Stimulated activated CD8-positive, alpha-beta memory T cell treated with anti-CD3 and anti-CD28 coated beads, Interleukin-7, amount 100 ng/mL, for 24 hours (primary cell): ENCODE results near the gene TBX1.
"Not testable (repeated sequence)": the region's sequence is repeated elsewhere in the genome, so short reads cannot be mapped to it uniquely, and the experiment has no call there.

Experiments
- DNase-seq: peaks from one replicate; pipeline ENCODE4 v3.0.0-alpha.2; 2020; ENCODE audit warnings: low read depth

The TBX1 gene

DNA sequence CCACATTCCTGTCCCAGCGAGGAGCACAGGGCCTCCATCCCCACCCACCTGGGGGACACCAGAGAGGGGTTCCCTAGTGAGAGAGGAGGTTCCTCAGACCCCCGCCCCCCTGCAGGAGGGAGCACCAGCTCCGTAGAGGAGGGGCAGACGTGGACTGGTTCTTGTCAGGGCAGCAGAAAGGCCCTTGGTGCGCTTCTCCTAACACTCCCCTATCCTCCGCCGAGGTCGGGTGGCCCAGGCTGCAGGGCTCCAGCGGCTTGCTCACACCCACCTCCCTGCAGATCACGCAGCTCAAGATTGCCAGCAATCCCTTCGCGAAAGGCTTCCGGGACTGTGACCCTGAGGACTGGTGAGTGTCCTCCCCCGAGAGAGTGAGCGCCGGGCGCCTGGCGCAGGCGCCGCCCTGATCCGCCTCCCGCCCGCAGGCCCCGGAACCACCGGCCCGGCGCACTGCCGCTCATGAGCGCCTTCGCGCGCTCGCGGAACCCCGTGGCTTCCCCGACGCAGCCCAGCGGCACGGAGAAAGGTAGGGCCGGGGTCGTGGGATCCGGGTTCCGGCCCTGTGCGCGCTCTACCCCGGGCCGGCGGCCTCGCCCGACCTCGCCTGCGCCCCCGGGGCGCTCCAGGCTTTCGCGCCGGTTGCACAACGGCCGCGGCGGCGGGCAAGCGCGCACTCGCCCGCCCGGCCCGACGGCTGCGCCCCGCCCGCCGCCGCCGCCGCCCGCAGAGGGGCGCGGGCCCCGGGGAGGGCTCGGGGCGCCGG is 5.1 kb downstream of the TBX1 start:
- DNase-seq, result no peak

DNA sequence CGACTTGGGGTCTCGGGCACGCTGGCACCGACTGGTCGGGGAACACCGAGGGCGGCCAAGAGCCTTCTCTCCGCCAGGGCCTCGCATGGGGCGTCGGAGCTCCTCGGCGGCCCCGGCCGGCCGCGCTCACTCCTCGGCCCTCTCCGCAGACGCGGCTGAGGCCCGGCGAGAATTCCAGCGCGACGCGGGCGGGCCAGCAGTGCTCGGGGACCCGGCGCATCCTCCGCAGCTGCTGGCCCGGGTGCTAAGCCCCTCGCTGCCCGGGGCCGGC is 5.6 kb downstream of the TBX1 start:
- DNase-seq, result no peak

DNA sequence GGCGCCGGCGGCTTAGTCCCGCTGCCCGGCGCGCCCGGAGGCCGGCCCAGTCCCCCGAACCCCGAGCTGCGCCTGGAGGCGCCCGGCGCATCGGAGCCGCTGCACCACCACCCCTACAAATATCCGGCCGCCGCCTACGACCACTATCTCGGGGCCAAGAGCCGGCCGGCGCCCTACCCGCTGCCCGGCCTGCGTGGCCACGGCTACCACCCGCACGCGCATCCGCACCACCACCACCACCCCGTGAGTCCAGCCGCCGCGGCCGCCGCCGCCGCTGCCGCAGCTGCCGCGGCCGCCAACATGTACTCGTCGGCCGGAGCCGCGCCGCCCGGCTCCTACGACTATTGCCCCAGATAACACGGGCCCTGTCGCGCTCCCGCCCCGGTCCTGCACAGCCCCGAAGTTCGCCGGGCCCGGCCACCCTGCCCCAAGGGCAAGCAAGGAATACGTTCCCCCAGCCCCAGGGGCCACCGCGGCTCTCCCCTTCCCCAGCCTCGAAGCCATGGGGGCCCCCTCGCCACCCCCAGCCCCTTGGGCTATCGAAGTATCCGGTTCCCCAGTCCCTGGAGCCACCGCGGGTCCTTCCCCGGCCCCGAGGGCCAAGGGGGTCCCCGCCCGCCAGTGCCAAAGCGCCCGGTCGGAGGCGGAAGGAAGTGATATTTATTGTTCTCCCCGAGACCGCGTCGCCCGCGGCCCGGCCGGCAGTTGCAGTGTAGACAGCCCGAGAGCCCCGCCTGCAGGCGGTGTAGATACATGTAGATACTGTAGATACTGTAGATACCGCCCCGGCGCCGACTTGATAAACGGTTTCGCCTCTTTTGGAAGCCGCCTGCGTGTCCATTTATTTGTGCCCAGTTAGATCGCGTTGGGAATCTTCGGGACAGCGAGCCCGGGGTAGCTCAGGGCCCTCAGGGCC is 6.2 kb downstream of the TBX1 start:
- peak; percentile 21 for DNase-seq

DNA sequence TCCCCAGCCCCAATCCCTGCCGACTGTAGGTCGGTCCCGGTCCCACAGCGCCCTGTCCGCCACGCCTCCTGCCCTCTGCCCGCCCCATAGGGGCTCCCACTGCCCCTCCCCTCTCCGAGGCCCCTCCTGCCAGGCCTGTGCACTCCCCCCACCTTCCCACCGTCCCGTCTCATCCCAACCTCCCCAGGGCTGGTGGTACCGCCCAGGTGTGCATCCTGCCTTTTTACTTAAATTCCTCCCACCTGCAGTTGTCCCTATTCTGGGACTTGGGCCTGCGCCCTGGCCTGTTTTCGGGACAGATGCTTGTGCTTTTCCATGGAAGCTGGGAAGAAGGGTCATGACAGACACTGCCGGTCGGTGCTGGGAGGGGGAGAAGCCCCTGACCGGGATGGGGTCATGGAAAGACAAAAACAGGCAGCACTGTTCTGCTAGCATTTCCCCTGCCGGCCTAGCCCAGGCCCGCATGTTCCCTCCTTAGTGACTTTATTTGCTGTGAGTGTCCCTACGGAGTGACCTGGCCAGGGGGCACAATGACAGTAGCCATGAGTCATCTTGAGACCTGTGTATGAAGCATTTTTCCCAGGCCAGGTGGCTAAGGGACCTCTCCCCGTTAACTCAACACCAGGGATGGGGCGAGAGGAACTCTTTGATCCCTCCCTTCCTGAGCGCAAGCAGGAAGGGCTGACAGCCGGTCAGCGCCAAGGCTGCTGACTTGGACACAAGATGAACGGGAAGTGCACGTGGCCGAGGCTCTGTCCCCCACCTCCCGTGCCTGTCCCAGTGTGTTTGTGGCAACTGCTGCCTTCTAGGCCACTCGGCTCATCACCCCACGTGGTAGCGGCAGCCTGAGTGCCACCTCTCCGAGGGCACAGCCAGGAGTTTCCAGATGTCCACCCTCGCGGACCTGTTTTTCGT is 7.1 kb downstream of the TBX1 start:
- no peak for DNase-seq

DNA sequence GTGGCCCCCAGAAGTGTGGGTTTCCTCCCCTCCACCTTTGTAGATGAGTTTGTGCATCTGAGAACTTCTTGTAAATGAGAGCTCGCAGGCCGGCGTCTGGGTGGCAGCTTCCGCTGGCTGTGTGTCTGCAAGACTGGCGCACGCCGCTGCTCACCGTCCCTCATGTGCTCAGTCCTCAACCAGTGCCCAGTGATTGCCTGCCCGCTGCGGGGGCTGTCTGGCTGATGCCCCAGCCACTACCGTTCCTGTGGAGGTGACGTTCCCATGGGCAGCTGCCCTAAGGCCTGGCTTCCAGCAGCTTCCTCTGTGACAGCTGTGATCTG is 8.8 kb downstream of the TBX1 start:
- DNase-seq, result no peak

DNA sequence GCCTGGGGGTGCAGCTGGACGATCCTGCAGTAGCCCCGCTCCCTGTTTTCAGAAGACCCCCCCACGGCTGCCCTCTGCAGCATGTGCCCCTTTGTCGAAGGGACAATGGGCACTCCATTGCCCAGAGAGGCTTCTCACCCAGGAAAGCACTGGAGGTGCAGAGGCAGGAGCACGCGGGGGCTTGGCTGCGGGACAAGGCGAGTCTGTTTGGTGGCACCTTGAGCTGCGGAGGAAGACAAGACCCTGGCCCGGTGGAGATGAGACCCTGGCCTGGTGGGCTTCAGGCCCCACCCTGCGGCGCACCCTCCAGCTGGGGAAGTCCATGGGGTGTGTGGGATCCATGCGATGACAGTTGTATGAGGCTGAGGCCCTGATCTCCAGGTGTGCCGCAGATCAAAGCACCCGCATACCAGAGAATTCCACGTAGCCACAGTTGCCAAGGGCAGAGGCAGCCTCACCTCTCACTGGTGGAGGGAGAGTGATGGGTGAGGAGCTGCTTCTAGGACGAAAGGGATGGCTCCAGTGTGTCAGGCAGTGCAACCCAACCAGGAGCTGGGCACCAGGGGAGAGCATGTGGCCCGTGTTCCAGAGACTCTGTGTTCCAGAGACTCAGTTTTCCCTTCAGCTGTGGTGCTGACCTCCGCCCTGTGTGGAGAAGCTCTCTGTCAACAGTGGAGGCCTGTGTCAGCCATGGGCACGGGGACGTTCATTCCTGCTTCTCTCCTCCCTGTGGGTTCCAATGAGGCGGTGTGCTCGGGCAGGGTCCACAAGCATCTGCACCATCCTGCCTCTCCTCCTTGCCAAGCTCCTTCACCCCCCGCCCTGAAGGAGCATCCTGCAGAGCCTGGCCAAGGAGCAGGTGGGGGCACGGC is 10.0 kb downstream of the TBX1 start:
- DNase-seq, result no peak

DNA sequence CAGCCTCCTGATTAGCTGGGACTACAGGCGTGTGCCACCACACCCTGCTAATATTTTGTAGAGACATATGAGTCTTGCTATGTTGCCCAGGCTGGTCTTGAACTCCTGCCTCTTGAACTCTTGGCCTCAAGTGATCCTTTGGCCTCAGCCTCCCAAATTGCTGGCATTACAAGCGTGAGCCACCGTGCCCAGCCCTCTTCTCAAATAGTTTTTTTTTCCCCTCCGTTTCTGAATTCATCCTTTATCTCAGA is 11.8 kb downstream of the TBX1 start:
- no peak for DNase-seq

DNA sequence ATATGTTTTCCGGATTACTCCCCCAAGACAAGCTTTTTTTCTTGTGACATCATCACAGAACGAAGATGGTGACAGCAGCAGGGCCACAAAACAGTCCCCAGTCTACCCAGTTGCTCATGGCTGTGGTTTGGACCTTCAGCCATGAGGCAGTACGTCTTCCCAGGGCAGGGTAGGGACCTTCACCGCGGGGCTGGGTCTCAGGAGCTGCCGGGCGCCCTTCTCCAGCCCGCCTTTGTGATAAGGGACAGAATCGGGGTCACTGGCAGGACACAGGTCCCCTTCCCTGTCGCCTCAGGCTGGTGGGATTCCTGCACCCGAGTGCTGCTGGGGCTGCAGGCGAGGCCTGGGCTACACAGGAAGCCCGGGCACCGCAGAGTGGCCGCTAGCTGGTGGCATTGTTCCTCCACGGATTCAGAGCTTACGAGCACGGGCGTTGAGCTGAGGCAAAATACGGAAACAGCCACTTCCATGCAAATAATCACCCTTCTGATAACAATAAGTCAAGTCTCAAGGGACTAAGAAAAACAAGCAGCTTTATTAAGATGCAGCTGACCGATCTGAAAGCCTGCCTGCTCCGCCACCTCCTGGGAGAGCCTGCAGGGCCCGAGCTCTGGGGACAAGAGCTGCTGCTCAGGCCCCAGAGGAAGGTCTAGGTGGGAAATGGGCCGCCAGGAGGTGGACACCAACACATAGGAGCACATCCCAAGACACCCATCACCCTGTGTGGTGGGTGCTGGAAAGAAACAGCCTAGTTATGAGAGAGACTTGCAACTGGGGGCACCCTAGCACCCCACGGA is 12.3 kb downstream of the TBX1 start:
- no peak for DNase-seq

DNA sequence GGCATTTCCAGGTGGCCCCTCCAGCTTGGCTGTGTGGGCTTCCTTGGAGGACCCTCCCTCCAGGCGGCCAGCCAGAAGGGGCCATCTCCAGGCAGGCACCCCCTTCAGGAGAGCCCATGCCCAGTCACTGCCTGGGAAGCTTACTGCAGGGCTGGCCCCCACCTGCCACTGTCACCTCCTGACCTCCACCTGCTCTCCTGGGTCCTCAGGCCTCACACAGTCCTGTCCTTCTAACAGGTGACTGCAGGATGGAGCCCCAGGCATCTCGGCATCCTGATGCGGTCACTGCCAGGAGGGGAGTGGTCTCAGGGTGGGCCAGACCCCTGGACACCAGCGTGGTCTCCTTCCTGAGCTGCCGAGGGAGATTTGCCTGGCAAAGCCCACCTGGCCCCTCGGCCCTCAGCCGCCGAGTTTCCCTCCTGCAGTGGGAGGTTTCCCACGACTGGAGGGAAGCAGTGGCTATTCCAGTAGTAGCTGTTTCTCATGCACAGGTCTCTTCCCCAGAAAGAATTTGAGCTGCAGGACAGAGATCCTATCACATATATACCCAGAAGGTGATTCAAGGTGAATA is 13.0 kb downstream of the TBX1 start:
- no peak for DNase-seq

DNA sequence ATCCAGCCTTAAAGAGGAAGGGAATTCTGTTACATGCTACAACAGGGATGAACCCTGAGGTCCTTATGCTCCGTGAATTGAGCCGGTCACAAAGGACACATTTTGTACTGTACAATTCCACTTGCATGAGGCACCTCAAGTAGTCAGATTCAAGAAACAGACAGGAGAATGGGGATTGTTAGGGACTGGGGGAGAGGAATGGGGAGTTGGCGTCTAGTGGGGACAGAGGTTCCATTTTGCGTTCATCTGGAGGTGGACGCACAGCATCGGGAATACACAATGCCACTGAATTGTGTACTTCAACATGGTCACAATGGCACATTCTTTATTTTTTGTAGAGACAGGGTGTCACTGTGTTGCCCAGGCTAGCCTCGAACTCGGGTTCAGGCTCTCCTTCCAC is 14.1 kb downstream of the TBX1 start:
- no peak for DNase-seq

DNA sequence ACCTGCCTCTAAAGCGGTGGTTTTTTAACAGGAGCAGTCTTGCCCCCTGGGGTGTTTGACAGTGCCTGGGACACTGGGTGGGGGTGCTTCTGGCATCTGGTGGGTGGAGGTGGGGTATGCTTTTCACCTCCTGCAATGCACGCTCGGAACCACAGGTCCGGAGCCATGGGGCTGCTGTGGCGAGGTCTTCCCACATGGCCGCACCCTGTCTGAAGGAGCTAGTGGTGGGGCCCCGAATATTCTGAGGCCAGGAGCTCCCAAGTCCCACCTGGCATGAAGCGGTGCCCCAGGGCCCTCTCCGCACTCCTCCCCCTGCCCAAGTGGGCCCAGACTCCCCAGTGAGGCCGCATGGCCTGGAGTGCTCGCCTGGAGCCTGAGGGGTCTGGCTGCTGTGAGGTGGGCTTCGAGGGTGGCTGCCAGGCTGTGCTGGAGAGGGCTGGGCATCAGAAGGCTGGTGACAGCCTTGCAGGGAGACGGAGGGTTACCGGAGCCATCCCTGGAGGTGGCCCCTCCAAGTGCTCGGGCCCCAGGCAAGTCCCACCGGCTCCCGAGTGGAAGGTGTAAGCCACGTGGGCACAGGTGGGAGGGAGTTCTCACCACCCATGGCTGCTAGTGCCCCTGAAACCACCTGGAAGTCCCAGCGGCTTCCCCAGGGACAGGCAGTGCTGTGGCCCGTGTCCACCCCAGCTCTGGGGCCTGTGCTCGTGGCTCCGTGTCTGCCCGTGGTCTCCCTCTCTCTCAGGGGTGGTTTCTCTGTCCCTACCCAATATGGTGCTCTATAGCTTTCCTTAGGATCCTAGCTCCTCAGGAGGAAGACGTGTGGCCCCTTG is 15.1 kb downstream of the TBX1 start:
- no peak for DNase-seq

DNA sequence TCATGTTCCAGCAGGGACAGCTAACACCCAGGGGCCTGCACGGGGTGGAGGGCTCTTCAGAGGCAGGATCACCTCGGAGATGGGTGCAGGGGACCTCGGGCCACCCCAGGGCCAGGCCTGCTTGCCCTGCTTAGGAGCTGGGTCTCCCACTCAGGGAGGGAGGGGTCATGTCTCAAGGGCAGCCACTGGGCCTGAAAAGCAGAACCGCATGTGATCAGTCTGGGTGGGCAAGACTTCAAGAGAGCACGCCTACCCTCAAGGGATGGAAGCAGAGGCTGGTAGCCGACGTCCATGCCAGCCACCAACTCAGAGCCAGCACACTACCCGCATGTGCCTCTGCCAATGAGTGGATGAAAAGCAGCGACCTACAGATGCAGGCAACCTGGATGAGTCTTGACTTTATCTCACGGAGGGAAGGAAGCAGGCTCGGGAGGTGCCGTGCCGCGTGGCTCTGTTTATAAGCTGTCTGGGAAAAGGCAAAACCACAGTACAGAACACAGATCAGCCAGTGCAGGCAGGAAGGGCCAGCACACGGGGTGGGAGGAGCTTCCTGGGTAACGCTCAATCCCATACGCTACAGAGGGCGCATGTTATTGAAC is 16.0 kb downstream of the TBX1 start:
- no peak for DNase-seq

DNA sequence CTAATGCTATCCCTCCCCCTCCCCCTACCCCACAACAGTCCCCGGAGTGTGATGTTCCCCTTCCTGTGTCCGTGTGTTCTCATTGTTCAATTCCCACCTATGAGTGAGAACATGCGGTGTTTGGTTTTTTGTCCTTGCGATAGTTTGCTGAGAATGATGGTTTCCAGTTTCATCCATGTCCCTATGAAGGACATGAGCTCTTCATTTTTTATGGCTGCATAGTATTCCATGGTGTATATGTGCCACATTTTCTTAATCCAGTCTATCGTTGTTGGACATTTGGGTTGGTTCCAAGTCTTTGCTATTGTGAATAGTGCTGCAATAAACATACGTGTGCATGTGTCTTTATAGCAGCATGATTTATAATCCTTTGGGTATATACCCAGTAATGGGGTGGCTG is 16.6 kb downstream of the TBX1 start:
- DNase-seq, result not testable (repeated sequence)

DNA sequence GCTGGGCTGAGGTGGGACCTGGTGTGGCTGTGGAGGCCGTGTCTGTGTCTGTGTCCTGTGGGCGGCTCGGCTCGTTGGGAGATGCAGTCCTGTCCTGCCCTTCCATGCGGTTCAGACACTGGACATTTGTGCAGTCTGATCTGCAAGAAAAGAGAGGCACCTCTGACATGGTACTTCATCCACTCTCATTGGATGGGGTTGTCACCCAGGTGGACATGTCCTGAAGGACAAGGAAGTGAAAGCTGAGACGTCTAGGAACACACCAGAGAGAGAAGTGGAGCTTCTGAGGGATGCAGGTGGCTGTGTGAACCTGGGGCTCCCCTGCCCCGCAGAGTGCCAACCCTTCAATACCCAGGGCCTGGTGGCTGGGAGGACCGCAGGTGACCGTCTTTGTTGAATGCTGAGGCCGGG is 18.4 kb downstream of the TBX1 start:
- DNase-seq, result no peak

DNA sequence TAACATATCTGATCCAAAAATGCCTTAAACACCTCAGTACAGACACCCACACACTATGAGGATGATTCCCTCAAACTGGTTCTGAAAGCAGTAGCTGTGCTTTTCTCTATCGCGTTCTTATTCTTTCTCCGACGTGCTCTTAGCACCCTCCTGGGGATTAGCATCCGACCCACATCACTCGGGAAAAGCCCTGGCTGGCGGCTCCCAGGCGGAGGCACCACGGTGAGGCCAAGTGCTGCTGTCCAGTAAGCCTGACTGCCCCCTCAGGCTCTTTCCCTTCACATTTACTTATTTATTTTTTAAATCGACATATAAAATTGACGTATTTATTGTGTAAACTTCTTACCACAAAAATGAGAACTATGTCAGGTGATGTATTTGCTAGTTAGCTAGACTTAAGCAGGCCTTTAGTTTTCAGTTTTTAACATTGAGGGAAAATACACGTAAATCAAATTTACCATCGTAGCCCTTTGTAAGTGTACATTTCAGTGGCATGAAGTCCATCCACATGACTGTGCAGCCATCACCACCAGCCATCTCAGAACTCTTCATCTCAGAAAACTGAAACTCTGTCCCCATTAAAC is 19.2 kb downstream of the TBX1 start:
- no peak for DNase-seq

DNA sequence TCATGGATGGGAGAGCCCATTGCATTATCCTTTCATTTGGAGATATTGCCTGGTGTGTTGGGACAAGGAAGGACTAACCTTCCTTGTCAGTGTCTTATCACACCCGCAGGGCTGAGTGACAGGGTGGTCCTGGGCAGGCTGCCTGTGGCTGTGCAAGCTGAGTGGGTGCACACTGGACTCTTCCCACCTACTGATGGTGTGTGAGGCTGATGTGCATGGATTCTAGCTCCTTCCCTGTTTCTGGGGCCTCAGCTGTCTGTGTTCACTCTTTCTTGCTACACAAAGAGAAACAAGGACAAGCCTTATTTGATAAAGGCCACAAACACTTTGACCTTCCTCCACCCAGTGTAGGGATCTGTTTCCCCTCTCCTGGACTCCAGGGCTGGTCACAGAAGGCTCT is 22.0 kb downstream of the TBX1 start:
- no peak for DNase-seq

DNA sequence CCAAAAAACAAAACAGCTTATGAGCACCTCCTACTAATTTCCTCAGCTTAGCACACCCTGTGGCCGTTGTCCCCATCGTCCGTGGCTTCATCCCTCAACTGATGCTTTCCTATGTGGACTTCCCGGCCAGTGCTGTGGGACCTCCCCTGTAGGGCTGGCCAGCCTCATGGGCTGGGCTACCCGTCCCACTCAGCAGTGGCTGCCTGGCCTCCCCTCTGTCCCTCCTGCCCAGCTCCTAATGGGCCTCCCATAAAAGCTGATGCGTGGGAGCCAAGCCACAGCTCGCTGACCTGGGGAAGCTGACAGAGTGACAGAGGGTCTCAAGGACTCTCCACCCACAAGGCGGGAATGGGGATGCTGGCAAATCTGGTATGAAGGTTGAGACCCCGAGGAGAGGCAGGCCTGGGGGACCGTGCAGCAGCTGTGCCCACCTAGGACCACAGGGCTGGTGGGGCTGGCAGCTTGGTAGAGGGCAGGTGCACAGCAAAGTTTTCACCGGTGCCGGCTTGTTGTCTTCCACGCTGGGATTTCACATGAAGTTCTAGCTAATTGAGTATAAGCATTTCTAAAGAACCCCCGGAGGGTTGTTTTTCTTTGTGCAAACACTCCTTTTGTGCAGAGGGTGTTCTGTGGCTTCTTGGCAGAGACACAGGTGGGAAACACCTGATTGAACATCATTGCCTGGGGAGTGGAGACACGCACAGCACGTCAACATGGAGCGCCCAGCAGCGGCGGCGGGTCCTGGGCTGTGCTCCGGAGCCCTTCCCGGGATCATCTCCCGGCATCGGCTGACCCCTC is 23.2 kb downstream of the TBX1 start:
- DNase-seq, result no peak
